Caco-2 (cell line): Measurements from ENCODE around the gene PEDS1. TPM values are rescaled to one million over a fixed set of nuclear protein-coding genes. Genes with fewer than 3 reads are reported as not detected.

Experiments used
- BruUV-seq: library from RNA; stranded (reverse); fragments of 400-500 nt; replicated peaks from 2 replicates; lab custom pipeline; 2021; lab: Mats Ljungman, UMichigan
- CTCF ChIA-PET: fragments of 300-600 bp; sonication (Branson Sonifier 250); formaldehyde crosslinking; loops from one replicate; lab custom pipeline; 2022; ENCODE audit warnings: antibody characterized with exemption; lab: Charles Lee
- POLR2A ChIA-PET: fragments of 300-600 bp; sonication (Branson Sonifier 250); formaldehyde crosslinking; loops from one replicate; lab custom pipeline; 2022; ENCODE audit warnings: antibody characterized with exemption; lab: Charles Lee
- DNase-seq, 2 experiments: peaks; one replicate each; pipeline versions ENCODE4 v3.0.0 to v3.0.0-alpha.2; 2020 to 2022
- H3K27me3 ChIP-seq: replicated peaks from 2 replicates; pipeline ENCODE4 v1.6.0; 2011; ENCODE audit warnings: low read length; ENCODE audit not compliant: control insufficient read depth, insufficient read depth
- H3K36me3 ChIP-seq: 2 replicates; pipeline ENCODE4 v1.5.1; 2011; ENCODE audit warnings: low read length; ENCODE audit not compliant: control insufficient read depth, insufficient read depth
- H3K4me1 ChIP-seq: fragments of 250-450 bp; sonication (Bioruptor Pico); 2 replicates; pipeline ENCODE4 v1.5.1; 2020; ENCODE audit warnings: mild to moderate bottlenecking
- H3K4me3 ChIP-seq: 2 replicates; pipeline ENCODE4 v1.5.1; 2011; ENCODE audit warnings: low read depth, mild to moderate bottlenecking, control low read depth, low read length
- H3K9me3 ChIP-seq: fragments of 250-450 bp; sonication (Bioruptor Pico); 2 replicates; pipeline ENCODE4 v1.5.1; 2020; ENCODE audit warnings: mild to moderate bottlenecking, moderate library complexity
- H3K27ac Mint-ChIP-seq: one replicate; pipeline ENCODE4 v1.8.0; 2022; ENCODE audit warnings: mixed read lengths; ENCODE audit not compliant: unreplicated experiment
- H3K27me3 Mint-ChIP-seq: one replicate; pipeline ENCODE4 v1.8.0; 2022; ENCODE audit warnings: mixed read lengths; ENCODE audit not compliant: insufficient read depth, unreplicated experiment
- H3K36me3 Mint-ChIP-seq: one replicate; pipeline ENCODE4 v1.8.0; 2022; ENCODE audit warnings: mild to moderate bottlenecking, mixed read lengths; ENCODE audit not compliant: insufficient read depth, unreplicated experiment
- H3K4me1 Mint-ChIP-seq: one replicate; pipeline ENCODE4 v1.8.0; 2022; ENCODE audit warnings: low read depth, mixed read lengths; ENCODE audit not compliant: unreplicated experiment
- H3K4me3 Mint-ChIP-seq: one replicate; pipeline ENCODE4 v1.8.0; 2022; ENCODE audit warnings: mild to moderate bottlenecking, moderate library complexity, mixed read lengths; ENCODE audit not compliant: unreplicated experiment
- H3K9me3 Mint-ChIP-seq: one replicate; pipeline ENCODE4 v1.8.0; 2022; ENCODE audit warnings: mixed read lengths; ENCODE audit not compliant: unreplicated experiment
- CTCF ChIP-seq, 2 experiments: fragments of 200-600 bp in 1 of 2; IDR thresholded peaks; 1 replicate in 1 of 2; 2 replicates in 1 of 2; pipeline versions ENCODE4 v1.5.1 to v1.8.0; 2011 to 2022; ENCODE audit warnings: antibody characterized with exemption in 1 of 2, control low read depth in 1 of 2, inconsistent platforms in 1 of 2, low read depth in 1 of 2, low read length in 1 of 2, mild to moderate bottlenecking in 1 of 2, moderate library complexity in 1 of 2; ENCODE audit not compliant: insufficient read depth in 1 of 2, severe bottlenecking in 1 of 2, unreplicated experiment in 1 of 2
- intact Hi-C: fragments of 100-400 bp; cut with micrococcal nuclease; formaldehyde crosslinking; loops from one replicate; pipeline ENCODE4 v1.10.0; 2022; ENCODE audit not compliant: unreplicated experiment
- total RNA-seq: library from RNA; stranded (reverse); gene quantifications from 2 replicates; pipeline ENCODE4 v1.2.3, GENCODE V29; 2022

PEDS1 gene
- total RNA-seq, 1 experiment from 2014 or later, result 78.3 TPM

- intact Hi-C loops, result no loop called here
- no TSS peak for BruUV-seq
- peaks cover 20% of the 10 kb centered on the region for H3K4me1 ChIP-seq
- no peak for TF ChIP-seq CTCF (IDR thresholded peaks at IDR 0.05; ENCODE audit: insufficient read depth in 1 of 2, low read depth in 1 of 2, low read length in 1 of 2, severe bottlenecking in 1 of 2, unreplicated experiment in 1 of 2)
- H3K4me3 ChIP-seq, result no peak overlapping the region
- no peaks in the 10 kb centered on the region for H3K9me3 Mint-ChIP-seq
- no peaks in the 10 kb centered on the region for H3K9me3 ChIP-seq
- H3K27me3 Mint-ChIP-seq, result no peaks in the 10 kb centered on the region
- ChIA-PET CTCF (interaction anchor here (1.1 to 3.6 kb wide), 2 partner anchors 12 to 20 kb away, joined by 3 to 19 read pairs; partner anchors contain the start of gene PEDS1), POLR2A (no interaction called here)
- H3K4me3 Mint-ChIP-seq, result no peak overlapping the region
- H3K27me3 ChIP-seq, result no peaks in the 10 kb centered on the region
- peaks cover 93% of the 10 kb centered on the region for H3K36me3 Mint-ChIP-seq
- H3K36me3 ChIP-seq, result peaks cover 9% of the 10 kb centered on the region
- no peak overlapping the region for H3K27ac Mint-ChIP-seq
- peaks cover 7% of the 10 kb centered on the region for H3K4me1 Mint-ChIP-seq
- DNase-seq, result no peak
Measured at GRCh38 chr20:50133041-50133440, 20.5 kb downstream of the PEDS1 start.

- Histone ChIP-seq H3K27me3 (no peaks in the 10 kb centered on the region), H3K4me3 (no peak overlapping the region), H3K36me3 (peaks cover 11% of the 10 kb centered on the region), H3K4me1 (peaks cover 9% of the 10 kb centered on the region; the same call in 1 of the 2 replicates), H3K9me3 (no peaks in the 10 kb centered on the region)
- POLR2A ChIA-PET, result no interaction called here
- Mint-ChIP-seq H3K27ac (no peak overlapping the region), H3K4me1 (peaks cover 7% of the 10 kb centered on the region), H3K27me3 (no peaks in the 10 kb centered on the region), H3K36me3 (peaks cover 92% of the 10 kb centered on the region), H3K9me3 (no peaks in the 10 kb centered on the region), H3K4me3 (no peak overlapping the region)
- intact Hi-C loops, result no loop called here
- no peak for TF ChIP-seq CTCF (IDR thresholded peaks at IDR 0.05; ENCODE audit: insufficient read depth in 1 of 2, low read depth in 1 of 2, low read length in 1 of 2, severe bottlenecking in 1 of 2, unreplicated experiment in 1 of 2)
- DNase-seq, result no peak
- no TSS peak for BruUV-seq
- CTCF ChIA-PET, result interaction anchor here (0.6 to 3.6 kb wide), 3 partner anchors 15 to 42 kb away, joined by 3 to 19 read pairs (median 4); partner anchors contain the start of gene PEDS1
Measured at GRCh38 chr20:50130995-50131394, 22.5 kb downstream of the PEDS1 start.

GRCh38 chr20:50130356-50130723 is 23.2 kb downstream of the PEDS1 start:
- DNase-seq, result no peak
- no TSS peak for BruUV-seq
- CTCF ChIA-PET, result interaction anchor here (0.6 to 1.0 kb wide), 2 partner anchors 15 to 43 kb away, joined by 3 to 4 read pairs; no protein-coding TSS in a partner anchor
- Histone ChIP-seq H3K27me3 (no peaks in the 10 kb centered on the region), H3K36me3 (peaks cover 11% of the 10 kb centered on the region), H3K4me1 (peaks cover 9% of the 10 kb centered on the region; the same call in 1 of the 2 replicates), H3K9me3 (no peaks in the 10 kb centered on the region), H3K4me3 (no peak overlapping the region)
- intact Hi-C loops, result no loop called here
- no peak for TF ChIP-seq CTCF (IDR thresholded peaks at IDR 0.05; ENCODE audit: insufficient read depth in 1 of 2, low read depth in 1 of 2, low read length in 1 of 2, severe bottlenecking in 1 of 2, unreplicated experiment in 1 of 2)
- POLR2A ChIA-PET, result no interaction called here
- Mint-ChIP-seq H3K27ac (peak overlapping the region; percentile 6), H3K27me3 (no peaks in the 10 kb centered on the region), H3K9me3 (no peaks in the 10 kb centered on the region), H3K4me3 (no peak overlapping the region), H3K36me3 (peaks cover 92% of the 10 kb centered on the region), H3K4me1 (peaks cover 7% of the 10 kb centered on the region)
